Measurements from ENCODE around the gene CD300E.

Gene CD300E

GRCh38 chr17:74642995-74643394, 19.5 kb upstream of the CD300E start:
- Histone ChIP-seq H3K4me3 (replicated peaks; ENCODE audit: insufficient read depth, low read length) (no peak overlapping the region), H3K27ac (replicated peaks) (no peak overlapping the region), H3K27me3 (ENCODE audit: insufficient read depth, poor library complexity, severe bottlenecking) (peaks cover 5% of the 10 kb centered on the region)
- DNase-seq (ENCODE audit: low read depth in 1 of 2, low spot score in 1 of 2): no peak
- TF ChIP-seq REST (IDR thresholded peaks at IDR 0.05; ENCODE audit: insufficient replicate concordance, low read depth): no peak
- TF ChIP-seq SPI1 (IDR thresholded peaks at IDR 0.05; ENCODE audit: borderline replicate concordance, low read depth): no peak
- TF ChIP-seq GABPA (IDR thresholded peaks at IDR 0.05; ENCODE audit: low read depth): no peak
- no peak for TF ChIP-seq CTCF (IDR thresholded peaks at IDR 0.05; ENCODE audit: insufficient read depth, low read length)
- TF ChIP-seq POLR2AphosphoS5 (IDR thresholded peaks at IDR 0.05; ENCODE audit: low read depth): no peak

- no peak overlapping the region for H3K27ac ChIP-seq (replicated peaks)
- H3K27me3 ChIP-seq (ENCODE audit: insufficient read depth, poor library complexity, severe bottlenecking): peaks cover 2% of the 10 kb centered on the region
- TF ChIP-seq REST (IDR thresholded peaks at IDR 0.05; ENCODE audit: insufficient replicate concordance, low read depth): no peak
- TF ChIP-seq SPI1 (IDR thresholded peaks at IDR 0.05; ENCODE audit: borderline replicate concordance, low read depth): no peak
- no peak for TF ChIP-seq CTCF (IDR thresholded peaks at IDR 0.05; ENCODE audit: insufficient read depth, low read length)
- TF ChIP-seq GABPA (IDR thresholded peaks at IDR 0.05; ENCODE audit: low read depth): no peak
- no peak for TF ChIP-seq POLR2AphosphoS5 (IDR thresholded peaks at IDR 0.05; ENCODE audit: low read depth)
- no peak for DNase-seq (ENCODE audit: low read depth in 1 of 2, low spot score in 1 of 2)
- no peak overlapping the region for H3K4me3 ChIP-seq (replicated peaks; ENCODE audit: insufficient read depth, low read length)
Measured at GRCh38 chr17:74642556-74642955, 19.0 kb upstream of the CD300E start.

- no peak for DNase-seq (ENCODE audit: low read depth in 1 of 2, low spot score in 1 of 2)
- TF ChIP-seq REST (IDR thresholded peaks at IDR 0.05; ENCODE audit: insufficient replicate concordance, low read depth): no peak
- no peak for TF ChIP-seq SPI1 (IDR thresholded peaks at IDR 0.05; ENCODE audit: borderline replicate concordance, low read depth)
- TF ChIP-seq POLR2AphosphoS5 (IDR thresholded peaks at IDR 0.05; ENCODE audit: low read depth): no peak
- no peak overlapping the region for H3K27ac ChIP-seq (replicated peaks)
- no peak overlapping the region for H3K4me3 ChIP-seq (replicated peaks; ENCODE audit: insufficient read depth, low read length)
- peaks cover under 1% of the 10 kb centered on the region for H3K27me3 ChIP-seq (ENCODE audit: insufficient read depth, poor library complexity, severe bottlenecking)
Measured at GRCh38 chr17:74641958-74642298, 18.4 kb upstream of the CD300E start.

Measured in HL-60 (cell line).